NCI-H187 (cell line): ENCODE data around the gene NCCRP1.
"Not testable (repeated sequence)": the region's sequence is repeated elsewhere in the genome, so short reads cannot be mapped to it uniquely, and the experiment has no call there.

ENCODE experiments used
- DNase-seq, 2 experiments: peaks; one replicate each; lab custom pipeline; 2025; lab: John Stamatoyannopoulos, UW

Gene NCCRP1

GRCh38 chr19:39208175-39208795, 11.5 kb downstream of the NCCRP1 start:
- DNase-seq: no peak

GRCh38 chr19:39209196-39209595, 12.4 kb downstream of the NCCRP1 start:
- DNase-seq: no peak

- DNase-seq: no peak
Observed at GRCh38 chr19:39211731-39212374, 15.1 kb downstream of the NCCRP1 start.

- no peak for DNase-seq
Observed at GRCh38 chr19:39212375-39212742, 15.6 kb downstream of the NCCRP1 start.

GRCh38 chr19:39215323-39215722, 18.6 kb downstream of the NCCRP1 start:
- DNase-seq: not testable (repeated sequence)

- DNase-seq: no peak
Observed at GRCh38 chr19:39217094-39217493, 20.3 kb downstream of the NCCRP1 start.

GRCh38 chr19:39218230-39219007, 21.7 kb downstream of the NCCRP1 start:
- no peak for DNase-seq

- DNase-seq: not testable (repeated sequence)
Observed at GRCh38 chr19:39219108-39219507, 22.3 kb downstream of the NCCRP1 start.

GRCh38 chr19:39223703-39224279, 27.0 kb downstream of the NCCRP1 start:
- DNase-seq: no peak

GRCh38 chr19:39224910-39225309, 28.1 kb downstream of the NCCRP1 start:
- DNase-seq: no peak

- DNase-seq: no peak
Observed at GRCh38 chr19:39230096-39230764, 33.5 kb downstream of the NCCRP1 start.

- no peak for DNase-seq
Observed at GRCh38 chr19:39232708-39233107, 35.9 kb downstream of the NCCRP1 start.

GRCh38 chr19:39236527-39236926, 39.8 kb downstream of the NCCRP1 start:
- DNase-seq: no peak

- DNase-seq: no peak
Observed at GRCh38 chr19:39237200-39238184, 40.7 kb downstream of the NCCRP1 start.

GRCh38 chr19:39238209-39238608, 41.4 kb downstream of the NCCRP1 start:
- DNase-seq: no peak

GRCh38 chr19:39238944-39239343, 42.2 kb downstream of the NCCRP1 start:
- no peak for DNase-seq

- no peak for DNase-seq
Observed at GRCh38 chr19:39240421-39240820, 43.7 kb downstream of the NCCRP1 start.

GRCh38 chr19:39243741-39244140, 47.0 kb downstream of the NCCRP1 start:
- DNase-seq: not testable (repeated sequence)

- not testable (repeated sequence) for DNase-seq
Observed at GRCh38 chr19:39244410-39245100, 47.8 kb downstream of the NCCRP1 start, which contains the start of gene IFNL3. TSS of gene IFNL3 (minus strand) at chr19:39245006. CDS start at chr19:39244967, 39 bp downstream.

- not testable (repeated sequence) for DNase-seq
Observed at GRCh38 chr19:39245166-39245565, 48.4 kb downstream of the NCCRP1 start.
